GM18498 (cell line): ENCODE results near the gene YPEL1.
"Not testable (repeated sequence)": the region's sequence is repeated elsewhere in the genome, so short reads cannot be mapped to it uniquely, and the experiment has no call there.

Experiments
- ATAC-seq: cut with Tn5 transposase; IDR thresholded peaks from one replicate; pipeline ENCODE4 v1.9.1; 2021; ENCODE audit warnings: mild to moderate bottlenecking, moderate library complexity; ENCODE audit not compliant: unreplicated experiment

Gene YPEL1

DNA sequence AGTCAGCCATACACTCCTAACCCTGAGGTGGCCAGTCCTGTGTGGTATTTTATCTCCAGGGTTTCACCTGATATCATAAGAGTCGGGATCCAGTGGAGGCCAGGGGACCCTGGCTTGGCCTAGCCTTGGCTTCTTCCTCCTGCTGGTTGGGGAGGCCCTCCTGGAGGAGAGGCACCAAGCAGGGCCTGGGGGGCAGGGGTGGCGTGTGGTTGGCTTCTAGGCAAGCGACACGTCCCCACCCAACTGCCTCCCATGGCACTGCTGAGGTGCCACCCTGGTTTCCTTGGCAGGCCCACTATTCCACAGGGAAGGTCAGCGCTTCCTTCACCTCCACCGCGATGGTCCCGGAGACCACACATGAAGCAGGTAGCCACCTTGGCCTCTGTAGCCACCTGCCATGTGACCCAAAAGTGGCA lies 49.4 kb downstream of the YPEL1 start:
- no peak for ATAC-seq

DNA sequence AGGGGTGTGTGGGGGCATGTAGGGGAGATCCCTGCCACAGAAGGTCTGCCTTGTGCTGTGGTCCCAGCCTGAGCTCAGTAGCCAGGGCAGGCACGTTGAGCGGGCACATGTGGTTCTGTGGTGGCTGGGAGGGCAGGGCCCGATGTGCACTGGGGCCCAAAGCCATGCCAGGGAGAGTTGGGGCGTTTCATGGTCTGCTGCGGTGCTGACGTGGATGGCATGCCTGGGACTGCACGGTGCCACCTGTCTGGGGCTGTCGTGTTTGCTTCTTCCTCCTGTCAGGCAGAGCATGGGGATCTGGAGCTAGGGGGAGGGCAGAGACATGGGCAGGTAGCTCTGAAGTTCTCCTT lies 50.5 kb downstream of the YPEL1 start:
- no peak for ATAC-seq

DNA sequence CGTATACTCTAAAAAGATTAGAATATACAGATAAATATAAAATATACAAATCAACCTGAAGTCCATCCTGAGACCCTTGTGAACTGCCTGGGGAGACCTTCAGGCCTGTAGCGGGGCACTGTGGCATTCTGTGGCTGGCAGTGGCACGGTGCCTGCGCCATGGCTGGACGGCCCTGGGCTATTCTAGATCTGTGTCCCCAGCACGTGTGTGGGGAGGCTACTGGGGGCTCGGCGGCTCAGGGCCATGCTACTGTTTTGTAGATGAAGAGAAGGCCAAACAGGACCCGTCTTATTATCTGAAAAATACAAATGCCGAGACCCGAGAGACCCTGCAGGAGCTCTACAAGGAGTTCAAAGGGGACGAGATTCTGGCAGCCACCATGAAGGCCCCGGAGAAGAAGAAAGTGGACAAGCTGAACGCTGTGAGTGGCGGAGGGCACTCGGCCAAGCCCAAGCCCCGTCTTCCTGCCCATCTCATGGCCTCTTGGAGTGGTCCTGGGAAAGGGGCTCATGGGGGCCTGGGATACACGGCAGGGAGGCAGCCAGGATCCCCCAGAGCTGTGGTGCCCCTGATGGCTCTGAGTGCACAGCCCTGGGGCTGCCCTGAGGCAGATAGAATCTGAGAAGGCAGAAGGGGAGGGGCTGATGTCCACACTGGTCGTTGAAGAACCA lies 51.0 kb downstream of the YPEL1 start:
- ATAC-seq = no peak

DNA sequence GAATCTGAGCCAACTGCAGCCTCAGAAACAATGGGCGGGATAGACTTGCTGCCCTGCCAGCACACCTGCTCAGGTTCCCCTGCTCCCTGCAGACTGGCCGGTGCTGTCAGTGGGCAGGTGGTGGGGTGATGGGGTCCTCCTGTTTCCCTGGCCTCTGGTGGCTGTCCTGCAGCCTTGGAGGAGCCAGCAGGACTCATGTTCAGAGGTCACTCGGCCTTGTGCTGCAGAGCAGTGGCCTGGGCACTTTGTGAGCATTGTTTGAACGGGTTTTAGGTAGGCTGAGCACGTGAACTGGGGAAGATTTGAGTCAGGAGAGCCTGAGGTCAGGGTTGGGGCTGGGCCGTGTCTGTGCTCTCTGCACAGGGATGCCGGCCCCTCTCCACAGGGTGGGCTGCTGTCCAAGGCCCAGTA lies 52.2 kb downstream of the YPEL1 start:
- no peak for ATAC-seq

DNA sequence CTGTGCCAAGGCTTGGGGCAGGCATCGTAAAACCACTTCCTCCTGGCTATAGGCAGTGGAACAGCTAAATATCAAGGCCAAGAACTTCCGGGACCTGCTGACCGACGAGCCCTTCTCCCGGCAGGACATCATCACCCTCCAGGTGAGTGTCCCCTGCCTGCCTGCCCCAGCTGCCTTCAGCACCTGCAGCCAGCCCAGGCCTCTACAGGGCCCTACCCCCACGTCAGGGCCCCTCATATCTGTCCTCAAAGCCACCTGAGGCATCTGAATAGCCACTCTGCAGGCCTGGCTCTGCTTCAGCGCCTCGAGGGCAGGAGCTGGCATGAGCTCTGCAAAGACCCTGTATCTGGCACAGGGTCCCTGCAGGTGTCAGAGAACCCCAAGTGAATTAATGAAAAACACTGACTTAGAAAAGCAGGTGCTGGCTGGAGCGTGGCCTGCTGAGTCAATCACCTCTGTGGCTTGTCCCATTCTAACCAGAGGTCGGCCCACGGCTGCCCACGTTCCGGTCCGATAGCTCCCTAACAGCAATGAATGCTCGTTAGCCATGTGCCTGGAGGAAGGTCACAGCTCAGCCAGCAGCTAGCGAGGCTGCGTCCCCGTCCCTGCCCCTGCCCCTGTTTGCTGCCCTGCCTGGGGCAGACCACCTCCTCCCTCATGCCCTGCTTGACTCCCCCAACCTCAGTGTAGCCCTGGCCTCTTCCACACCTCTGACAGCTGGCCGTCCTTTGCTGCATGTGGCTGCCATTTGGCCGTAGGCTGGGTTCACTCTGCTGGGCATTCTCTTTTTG lies 53.0 kb downstream of the YPEL1 start:
- no peak for ATAC-seq

DNA sequence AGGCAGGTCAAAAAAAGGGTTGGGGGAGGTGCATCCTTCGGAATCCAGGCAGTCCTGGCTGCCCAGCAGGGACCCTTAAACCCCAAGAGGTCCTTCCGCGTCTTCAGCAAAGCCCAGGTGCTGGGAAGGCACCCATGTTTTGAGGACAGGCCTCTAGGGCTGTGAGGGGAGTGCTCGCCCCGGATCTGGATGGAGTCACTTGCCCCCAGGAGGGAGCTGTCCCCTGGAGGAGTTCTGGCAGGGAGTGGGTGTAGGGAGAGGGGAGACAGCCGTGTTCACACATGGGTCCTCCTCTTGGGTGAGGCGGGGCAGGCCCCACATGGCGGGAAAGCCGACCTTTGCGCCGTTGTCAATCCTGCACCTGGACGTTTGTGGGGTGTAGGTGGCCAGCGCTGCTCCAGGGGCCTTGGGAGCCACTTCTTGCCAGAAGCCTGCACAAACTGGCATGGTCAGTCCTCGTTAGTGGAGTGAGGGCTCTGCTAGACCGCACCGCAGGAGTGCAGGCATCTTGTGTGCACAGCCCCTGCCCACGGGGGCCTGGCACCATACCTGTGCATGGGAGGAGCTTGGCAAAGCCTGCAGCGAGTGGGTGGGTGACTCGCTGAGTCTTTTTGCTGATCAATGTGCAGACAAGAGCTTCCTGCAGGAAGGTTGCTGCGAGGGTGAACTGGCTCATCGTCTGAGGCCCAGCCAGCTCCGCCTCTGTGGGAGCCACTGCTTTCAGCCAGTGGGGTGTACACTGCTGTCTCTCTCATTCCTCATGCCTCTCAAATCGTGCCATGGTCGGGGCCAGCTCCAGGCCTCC lies 53.8 kb downstream of the YPEL1 start:
- no peak for ATAC-seq

DNA sequence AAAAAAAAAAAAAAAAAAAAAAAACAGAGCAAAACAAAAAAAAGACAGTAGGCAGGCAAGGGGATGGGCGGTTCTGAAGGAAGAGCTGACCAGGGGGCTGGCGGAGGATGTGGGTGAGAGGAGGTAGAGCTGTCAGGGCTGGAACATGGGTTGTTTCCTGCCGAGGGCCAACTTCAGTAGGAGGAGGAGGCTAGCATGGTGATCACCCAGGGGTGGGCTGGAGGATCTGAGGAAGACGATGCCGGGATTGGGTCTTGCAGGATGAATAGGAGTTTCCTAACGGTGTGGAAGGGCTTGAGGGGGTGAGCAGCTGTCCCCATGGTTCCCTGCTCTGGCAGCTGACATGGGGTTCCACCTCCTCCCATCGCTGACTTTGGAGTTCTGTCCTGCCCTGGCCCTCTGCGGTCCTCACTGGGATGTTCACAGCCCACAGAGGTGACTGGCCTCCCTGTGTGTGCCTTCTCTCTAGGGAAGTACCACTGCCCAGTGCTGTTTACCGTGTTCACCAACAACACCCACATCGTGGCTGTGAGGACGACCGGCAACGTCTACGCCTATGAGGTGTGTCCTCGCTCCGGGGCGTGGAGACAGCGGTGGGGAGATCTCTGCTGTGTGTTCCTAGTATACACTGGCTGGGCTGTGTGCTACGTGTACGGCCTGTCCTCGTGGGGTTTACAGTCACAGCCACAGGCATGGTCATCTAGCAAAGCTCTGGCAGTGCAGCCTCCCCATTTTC lies 54.6 kb downstream of the YPEL1 start:
- ATAC-seq = no peak

DNA sequence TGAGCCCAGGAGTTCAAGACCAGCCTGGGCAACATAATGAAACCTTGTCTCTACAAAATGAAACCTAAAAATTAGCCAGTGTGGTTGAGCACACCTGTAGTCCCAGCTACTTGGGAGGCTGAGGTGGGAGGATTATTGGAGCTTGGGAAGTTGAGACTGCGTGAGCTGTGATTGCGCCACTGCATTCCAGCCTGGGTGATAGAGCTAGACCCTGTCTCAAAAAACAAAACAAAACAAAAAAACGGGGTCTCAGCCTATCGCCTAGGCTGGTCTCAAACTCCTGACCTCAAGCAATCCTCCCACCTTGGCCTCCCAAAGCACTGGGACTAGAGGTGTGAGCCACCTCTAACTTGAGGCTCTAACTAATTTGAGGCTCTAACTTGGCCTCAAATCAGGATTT lies 56.2 kb downstream of the YPEL1 start:
- ATAC-seq = no peak

DNA sequence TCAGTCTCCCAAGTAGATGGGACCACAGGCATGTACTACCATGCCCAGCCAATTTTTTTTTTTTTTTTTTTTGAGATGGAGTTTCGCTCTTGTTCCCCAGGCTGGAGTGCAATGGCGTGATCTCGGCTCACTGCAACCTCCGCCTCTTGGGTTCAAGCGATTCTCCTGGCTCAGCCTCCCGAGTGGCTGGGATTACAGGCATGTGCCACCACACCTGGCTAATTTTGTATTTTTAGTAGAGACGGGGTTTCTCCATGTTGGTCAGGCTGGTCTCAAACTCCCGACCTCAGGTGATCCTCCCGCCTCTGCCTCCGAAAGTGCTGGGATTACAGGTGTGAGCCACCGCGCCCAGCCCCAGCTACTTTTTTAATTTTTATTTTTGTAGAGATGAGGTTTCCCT lies 56.8 kb downstream of the YPEL1 start:
- not testable (repeated sequence) for ATAC-seq

DNA sequence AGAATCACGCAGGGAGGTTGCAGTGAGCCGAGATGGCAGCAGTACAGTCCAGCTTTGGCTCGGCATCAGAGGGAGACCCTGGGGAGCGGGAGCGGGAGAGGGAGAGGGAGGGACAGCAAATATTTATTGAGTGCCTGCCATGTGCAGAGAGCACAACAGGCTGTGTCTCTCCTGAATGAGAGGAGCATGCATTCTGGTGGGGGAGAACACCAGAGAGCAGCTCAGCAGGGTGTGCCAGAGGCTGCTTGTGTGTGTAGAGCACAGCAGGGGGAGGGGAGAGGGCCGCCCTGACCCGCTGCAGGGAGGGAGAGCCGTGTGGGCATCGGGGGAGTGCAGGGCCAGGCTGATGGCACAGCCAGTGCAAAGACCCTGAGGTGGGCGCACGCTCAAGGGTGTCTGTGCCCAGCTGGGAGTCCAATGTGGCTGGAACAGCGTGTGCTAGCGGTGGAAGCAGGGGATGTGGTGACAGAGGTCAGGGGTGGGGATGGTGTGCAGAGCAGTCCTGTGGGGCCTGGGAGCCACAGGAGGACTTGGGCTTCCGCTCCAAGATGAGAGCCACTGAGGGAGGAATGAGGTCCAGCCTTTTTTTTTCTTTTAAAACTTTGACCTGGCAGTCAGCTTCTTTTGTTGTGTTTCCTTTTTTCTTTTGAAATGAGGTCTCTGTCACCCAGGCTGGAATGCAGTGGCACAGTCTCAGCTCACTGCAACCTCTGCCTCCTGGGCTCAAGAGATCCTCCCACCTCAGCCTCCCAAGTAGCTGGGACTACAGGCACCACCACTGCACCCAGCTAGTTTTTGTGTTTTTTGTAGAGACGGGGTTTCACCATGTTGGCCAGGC lies 57.8 kb downstream of the YPEL1 start:
- ATAC-seq = no peak

DNA sequence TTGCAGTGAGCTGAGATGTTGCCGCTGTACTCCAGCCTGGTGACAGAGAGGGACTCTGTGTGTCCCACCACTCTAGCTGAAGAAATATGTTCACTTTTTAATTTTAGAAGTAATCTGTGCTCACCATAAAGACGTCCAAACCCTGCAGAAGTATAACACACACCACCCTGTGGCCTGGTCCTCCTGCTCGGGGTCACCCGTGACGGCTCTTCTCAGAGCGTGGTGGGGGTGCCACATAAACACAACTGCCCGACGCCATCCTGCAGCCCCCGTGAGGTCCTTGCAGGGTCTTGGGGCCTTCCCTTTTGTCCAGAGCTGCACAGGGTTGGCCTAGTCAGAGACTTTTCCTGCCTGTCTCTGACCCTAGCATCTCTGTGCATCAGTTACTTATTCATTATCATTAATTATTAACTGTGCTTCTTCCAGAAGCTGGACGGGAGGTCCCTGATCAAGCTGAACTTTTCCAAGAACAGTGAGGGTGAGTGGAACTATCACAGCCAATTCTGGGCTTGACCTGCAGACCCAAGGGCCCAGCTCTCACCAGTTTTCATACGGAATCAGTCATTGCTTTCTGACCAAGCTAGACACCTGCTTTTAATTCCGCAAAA lies 60.9 kb downstream of the YPEL1 start:
- no peak for ATAC-seq

DNA sequence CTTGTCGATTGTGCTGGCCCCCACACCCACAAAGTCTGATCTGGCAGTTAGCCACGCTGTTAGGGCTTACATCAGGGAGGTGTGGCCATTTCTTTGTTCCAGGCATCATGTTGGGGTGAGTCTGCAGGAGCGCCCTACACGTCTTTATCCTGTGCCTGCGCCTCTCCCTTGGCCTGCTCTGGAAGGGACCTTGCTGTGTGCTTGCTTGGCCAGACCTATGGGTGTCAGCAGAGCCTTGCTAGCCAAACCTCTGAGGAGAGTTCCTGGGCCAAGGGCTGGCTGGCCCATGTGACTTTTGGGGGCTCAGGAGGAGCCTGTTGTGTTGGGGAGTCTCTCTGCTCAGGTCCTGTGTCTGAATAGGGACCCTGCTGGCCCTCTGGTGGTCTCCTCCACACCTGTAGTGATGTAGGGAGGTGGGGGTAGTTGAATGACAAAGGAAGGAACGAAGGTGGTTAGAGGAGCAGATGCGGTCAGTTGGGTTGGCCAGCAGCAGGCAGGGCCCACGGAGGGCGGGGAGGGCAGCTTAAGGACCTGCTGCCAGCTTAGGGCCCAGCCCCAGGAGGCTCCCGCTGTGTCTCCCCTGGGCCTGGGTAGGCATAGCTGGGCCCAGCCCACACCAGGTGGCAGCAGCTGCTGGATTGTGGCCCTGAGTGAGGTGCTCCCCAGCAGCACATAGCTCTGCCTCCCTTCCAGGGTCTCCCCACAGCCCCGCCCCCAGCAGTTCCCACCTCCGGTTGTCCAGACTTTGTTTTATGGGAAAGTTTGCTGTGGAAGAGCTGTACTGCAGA lies 61.9 kb downstream of the YPEL1 start:
- no peak for ATAC-seq

DNA sequence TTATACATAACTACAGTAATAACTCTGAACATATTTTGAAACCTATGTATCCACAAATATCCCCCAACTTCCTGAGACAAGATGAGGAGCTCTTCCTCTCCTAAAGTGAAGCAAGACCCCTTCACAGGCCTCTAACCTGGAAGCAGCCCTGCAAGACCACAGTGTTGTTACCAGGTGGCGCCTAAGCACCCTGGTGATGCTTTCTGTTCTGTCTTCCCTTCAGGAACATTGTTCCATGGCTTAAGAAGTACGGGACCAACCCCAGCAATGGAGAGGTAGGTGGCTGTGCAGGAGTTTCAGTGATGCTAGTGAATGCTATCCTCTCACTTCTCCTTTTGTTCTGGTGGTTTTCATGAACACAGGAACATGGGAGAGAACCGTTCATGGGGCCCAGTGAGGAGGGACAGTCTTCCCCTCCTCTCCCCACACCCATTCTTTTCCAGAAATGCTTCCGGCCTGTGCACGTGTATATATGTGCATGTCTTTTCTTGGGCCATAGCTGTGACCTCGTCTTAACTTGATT lies 63.4 kb downstream of the YPEL1 start:
- ATAC-seq = no peak

DNA sequence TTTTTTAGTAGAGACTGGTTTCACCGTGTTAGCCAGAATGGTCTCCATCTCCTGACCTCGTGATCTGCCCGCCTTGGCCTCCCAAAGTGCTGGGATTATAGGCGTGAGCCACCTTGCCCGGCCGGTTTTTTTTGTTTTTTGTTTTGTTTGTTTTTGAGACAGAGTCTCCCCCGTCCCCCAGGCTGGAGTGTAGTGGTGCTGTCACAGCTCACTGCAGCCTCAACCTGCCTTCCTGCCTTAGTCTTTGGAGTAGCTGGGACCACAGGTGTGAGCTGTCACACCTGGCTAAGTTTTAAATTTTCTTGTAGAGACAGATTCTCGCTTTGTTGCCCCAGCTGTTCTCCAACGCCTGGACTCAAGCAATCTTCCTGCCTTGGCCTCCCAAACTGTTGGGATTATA lies 66.6 kb downstream of the YPEL1 start:
- no peak for ATAC-seq

DNA sequence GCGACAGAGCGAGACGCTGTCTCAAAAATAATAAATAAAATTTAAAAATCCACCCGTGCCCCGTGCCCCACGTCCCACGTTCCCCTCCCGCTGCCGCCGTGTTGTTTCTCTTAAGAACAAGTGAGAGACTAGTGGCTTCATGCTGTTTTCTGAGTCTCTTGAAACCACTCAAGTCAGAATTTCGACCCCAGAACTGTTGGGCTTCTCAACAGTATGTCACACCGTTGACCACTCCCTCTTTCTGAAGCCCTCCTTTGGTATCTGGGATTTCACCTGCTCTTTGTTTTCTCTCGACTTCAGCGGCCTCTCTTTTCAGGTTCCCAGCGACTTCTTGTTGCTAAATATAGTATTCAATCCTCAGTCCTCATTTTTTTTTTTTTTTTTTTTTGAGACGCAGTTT lies 68.8 kb downstream of the YPEL1 start:
- no peak for ATAC-seq

DNA sequence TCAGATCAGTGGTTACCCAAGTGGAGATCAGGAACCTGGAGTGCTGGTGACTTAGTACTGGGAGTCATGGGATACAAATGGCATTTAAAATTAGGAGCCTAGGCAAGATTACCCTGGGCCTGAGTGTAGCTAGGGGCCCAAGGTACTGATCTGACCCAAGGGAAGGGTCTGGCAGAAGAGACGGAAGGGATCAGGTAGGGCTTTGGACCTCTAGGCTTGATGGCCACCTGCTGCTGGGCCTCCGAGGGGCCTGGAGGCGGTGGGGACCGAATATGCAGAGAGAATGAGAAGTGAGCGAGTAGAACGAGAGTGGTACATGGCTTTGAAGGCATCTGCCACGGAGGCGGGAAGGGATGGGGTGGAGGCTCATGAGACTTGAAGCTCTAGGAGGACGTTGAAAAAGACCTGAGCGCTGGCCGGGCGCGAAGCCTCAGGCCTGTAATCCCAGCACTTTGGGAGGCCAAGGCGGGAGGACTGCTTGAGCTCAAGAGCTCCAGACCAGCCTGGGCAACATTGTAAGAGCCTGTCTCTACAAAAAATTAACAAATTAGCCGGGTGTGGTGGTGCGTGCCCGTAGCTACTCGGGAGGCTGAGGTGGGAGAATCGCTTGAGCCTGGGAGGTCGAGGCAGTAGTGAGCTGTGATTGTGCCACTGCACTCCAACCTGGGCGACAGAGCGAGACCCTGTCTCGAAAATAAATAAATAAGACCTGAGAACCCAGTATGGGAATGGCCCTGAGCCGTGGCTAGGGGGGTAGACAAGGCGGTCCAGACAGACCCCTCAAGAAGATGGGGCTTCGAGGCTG lies 70.3 kb downstream of the YPEL1 start:
- no peak for ATAC-seq

DNA sequence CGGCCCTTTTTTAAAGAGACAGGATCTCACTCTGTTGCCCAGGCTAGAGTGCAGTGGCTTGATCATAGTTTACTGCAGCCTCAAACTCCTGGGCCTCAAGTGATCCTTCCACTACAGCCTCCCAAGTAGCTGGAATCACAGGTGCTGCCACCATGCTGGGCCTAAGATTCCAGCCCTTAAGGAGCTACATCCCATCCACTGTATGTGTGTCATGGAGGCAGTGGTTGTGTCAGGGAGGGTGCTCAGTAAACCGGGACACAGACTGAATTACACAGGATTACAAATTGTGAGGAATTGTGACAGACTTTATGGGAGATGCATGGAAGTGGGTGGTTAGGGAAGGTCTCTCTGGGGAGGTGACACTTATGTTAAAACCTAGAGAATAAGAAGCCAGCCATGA lies 71.9 kb downstream of the YPEL1 start:
- ATAC-seq = no peak

DNA sequence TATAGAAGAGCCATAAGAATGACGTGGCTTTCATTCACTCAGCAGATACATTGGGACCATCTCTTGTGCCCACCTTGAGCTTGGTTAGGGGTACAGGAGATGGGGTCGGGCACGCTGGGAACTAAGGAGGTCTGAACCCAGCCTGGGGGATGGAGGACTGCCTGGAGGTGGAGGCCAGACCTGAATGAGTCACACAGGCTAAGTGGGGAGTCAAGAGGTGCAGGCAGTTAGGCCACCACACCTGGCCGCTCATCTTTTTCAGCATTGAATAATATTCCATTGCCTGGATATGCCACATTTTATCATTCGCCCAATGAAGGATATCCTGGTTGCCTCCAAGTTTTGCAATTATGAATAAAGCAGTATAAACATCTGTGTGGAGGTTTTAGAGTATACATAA lies 73.6 kb downstream of the YPEL1 start:
- ATAC-seq = no peak
